ENCODE data around the gene ZNF263. TPM values are rescaled to one million over a fixed set of nuclear protein-coding genes. Genes with fewer than 3 reads are reported as not detected.

ZNF263 gene
- polyA plus RNA-seq, 1 donor (not counting 4 experiments of a cell fraction or from before 2014, with no cell fraction given): 13.9 TPM

DNA sequence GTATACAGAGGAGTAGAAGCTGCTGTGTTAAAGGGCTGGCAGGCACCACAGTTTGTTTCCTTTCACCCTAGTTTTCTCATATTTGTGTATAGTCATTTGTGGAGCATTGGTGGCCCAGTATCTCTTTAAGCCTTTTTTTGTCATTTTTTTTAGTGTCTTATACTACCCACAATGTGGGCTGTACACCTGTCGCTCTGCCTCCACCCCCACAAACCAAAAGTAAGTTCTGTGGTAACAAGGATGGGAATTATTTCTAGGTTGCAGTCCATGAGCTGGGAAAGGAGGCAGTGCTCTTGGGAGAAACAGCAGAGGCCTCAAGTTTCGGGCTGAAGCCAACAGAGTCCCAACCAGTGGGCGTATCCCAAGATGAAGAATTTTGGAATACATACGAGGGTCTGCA is 28.2 kb downstream of the ZNF263 start:
- DNase-seq (ENCODE audit: low read depth, low spot score) (no peak), FAIRE-seq (no peak)
- Histone ChIP-seq H3K27ac (ENCODE audit: control insufficient read depth, insufficient read depth, low read length) (no peak overlapping the region), H3K9me3 (ENCODE audit: control insufficient read depth, low read depth, low read length) (peaks cover 20% of the 10 kb centered on the region), H3K4me2 (ENCODE audit: control insufficient read depth, extremely low read depth, insufficient read depth, low read depth, low read length) (no peak overlapping the region), H3K36me3 (ENCODE audit: control insufficient read depth in 2 of 2, extremely low read depth in 1 of 2, insufficient read depth in 2 of 2, low read length in 2 of 2) (peaks cover 28 to 32% of the 10 kb centered on the region in 2 experiments), H3K4me3 (ENCODE audit: control insufficient read depth in 2 of 3, extremely low read depth in 1 of 3, insufficient read depth in 2 of 3, low read depth in 1 of 3, low read length in 3 of 3) (no peak overlapping the region), H3K27me3 (ENCODE audit: control insufficient read depth, extremely low read depth, insufficient read depth, low read length) (no peaks in the 10 kb centered on the region), H4K20me1 (ENCODE audit: control insufficient read depth, extremely low read depth, insufficient read depth, low read length) (no peaks in the 10 kb centered on the region), H3K9ac (ENCODE audit: control insufficient read depth, extremely low read depth, insufficient read depth, low read length) (no peak overlapping the region), H3K9me1 (ENCODE audit: control insufficient read depth, extremely low read depth, insufficient read depth, low read length) (no peaks in the 10 kb centered on the region), H2AFZ (ENCODE audit: control insufficient read depth, low read length) (no peak overlapping the region), H3K79me2 (ENCODE audit: control insufficient read depth, insufficient read depth, low read length) (peaks cover 3% of the 10 kb centered on the region), H3K4me1 (ENCODE audit: control insufficient read depth, extremely low read depth, insufficient read depth, low read length) (no peaks in the 10 kb centered on the region)
- dilution Hi-C loops (cut with MboI; ENCODE audit: extremely low pct_ligation_motif_present, low sequenced_read_pairs): no loop called here
- TF ChIP-seq, protein P1, sequence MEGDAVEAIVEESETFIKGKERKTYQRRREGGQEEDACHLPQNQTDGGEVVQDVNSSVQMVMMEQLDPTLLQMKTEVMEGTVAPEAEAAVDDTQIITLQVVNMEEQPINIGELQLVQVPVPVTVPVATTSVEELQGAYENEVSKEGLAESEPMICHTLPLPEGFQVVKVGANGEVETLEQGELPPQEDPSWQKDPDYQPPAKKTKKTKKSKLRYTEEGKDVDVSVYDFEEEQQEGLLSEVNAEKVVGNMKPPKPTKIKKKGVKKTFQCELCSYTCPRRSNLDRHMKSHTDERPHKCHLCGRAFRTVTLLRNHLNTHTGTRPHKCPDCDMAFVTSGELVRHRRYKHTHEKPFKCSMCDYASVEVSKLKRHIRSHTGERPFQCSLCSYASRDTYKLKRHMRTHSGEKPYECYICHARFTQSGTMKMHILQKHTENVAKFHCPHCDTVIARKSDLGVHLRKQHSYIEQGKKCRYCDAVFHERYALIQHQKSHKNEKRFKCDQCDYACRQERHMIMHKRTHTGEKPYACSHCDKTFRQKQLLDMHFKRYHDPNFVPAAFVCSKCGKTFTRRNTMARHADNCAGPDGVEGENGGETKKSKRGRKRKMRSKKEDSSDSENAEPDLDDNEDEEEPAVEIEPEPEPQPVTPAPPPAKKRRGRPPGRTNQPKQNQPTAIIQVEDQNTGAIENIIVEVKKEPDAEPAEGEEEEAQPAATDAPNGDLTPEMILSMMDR (optimal IDR thresholded peaks at IDR 0.05 in 1 of 3, IDR thresholded peaks at IDR 0.05 in 1 of 3, conservative IDR thresholded peaks at IDR 0.05 in 1 of 3; ENCODE audit: extremely low read depth in 1 of 3, insufficient read depth in 2 of 3, low read length in 3 of 3): no peak
- no peak for TF ChIP-seq EZH2 (IDR thresholded peaks at IDR 0.05; ENCODE audit: low read length)

DNA sequence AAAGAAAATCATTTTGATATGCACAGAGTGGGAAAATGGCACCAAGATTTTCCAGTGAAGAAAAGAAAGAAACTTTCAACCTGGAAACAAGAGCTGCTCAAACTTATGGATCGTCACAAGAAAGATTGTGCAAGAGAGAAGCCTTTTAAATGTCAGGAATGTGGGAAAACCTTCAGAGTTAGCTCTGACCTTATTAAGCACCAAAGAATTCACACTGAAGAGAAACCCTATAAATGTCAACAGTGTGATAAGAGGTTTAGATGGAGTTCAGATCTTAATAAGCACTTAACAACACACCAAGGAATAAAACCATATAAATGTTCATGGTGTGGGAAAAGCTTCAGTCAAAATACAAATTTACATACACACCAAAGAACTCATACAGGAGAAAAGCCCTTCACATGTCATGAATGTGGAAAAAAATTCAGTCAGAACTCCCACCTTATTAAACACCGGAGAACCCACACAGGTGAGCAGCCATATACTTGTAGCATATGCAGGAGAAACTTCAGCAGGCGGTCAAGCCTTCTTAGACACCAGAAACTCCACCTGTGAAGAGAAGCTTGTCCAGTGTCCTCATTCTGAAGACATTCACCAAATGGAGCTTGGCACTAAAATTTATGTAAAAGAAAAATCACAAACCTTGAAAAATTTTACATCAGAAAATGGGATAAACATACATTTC is 34.2 kb downstream of the ZNF263 start:
- Histone ChIP-seq H3K9me3 (ENCODE audit: control insufficient read depth, low read depth, low read length) (peaks cover 31% of the 10 kb centered on the region), H3K9me1 (ENCODE audit: control insufficient read depth, extremely low read depth, insufficient read depth, low read length) (no peaks in the 10 kb centered on the region), H3K27ac (ENCODE audit: control insufficient read depth, insufficient read depth, low read length) (no peak overlapping the region), H3K4me2 (ENCODE audit: control insufficient read depth, extremely low read depth, insufficient read depth, low read depth, low read length) (no peak overlapping the region), H2AFZ (ENCODE audit: control insufficient read depth, low read length) (no peak overlapping the region), H4K20me1 (ENCODE audit: control insufficient read depth, extremely low read depth, insufficient read depth, low read length) (no peaks in the 10 kb centered on the region), H3K36me3 (ENCODE audit: control insufficient read depth in 2 of 2, extremely low read depth in 1 of 2, insufficient read depth in 2 of 2, low read length in 2 of 2) (peaks cover 23 to 35% of the 10 kb centered on the region in 2 experiments), H3K79me2 (ENCODE audit: control insufficient read depth, insufficient read depth, low read length) (no peaks in the 10 kb centered on the region), H3K4me1 (ENCODE audit: control insufficient read depth, extremely low read depth, insufficient read depth, low read length) (no peaks in the 10 kb centered on the region), H3K9ac (ENCODE audit: control insufficient read depth, extremely low read depth, insufficient read depth, low read length) (no peak overlapping the region), H3K4me3 (ENCODE audit: control insufficient read depth in 2 of 3, extremely low read depth in 1 of 3, insufficient read depth in 2 of 3, low read depth in 1 of 3, low read length in 3 of 3) (no peak overlapping the region), H3K27me3 (ENCODE audit: control insufficient read depth, extremely low read depth, insufficient read depth, low read length) (no peaks in the 10 kb centered on the region)
- no peak for TF ChIP-seq EZH2 (IDR thresholded peaks at IDR 0.05; ENCODE audit: low read length)
- DNase-seq (ENCODE audit: low read depth, low spot score) (no peak), FAIRE-seq (no peak)
- dilution Hi-C loops (cut with MboI; ENCODE audit: extremely low pct_ligation_motif_present, low sequenced_read_pairs): no loop called here

DNA sequence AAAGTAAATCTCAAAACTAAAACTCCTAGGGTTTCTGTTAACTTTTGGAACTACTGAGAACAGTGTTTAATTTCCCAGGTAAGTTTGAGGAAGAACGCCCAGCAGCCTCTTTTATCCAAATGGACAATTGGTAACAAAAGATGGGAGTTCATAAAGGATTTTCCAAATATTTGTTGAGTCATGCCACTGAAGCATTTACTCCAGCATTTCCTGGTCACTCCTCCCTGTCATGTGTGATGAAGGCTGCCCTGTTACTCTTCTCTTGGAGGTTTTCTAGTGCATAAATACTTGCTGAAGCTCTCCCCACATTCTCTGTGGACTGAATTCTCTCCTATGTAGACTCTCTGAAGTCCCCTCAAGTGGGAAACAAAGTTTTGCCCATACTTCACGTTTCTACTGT is 38.5 kb downstream of the ZNF263 start:
- no peaks in the 10 kb centered on the region for H3K9me1 ChIP-seq (ENCODE audit: control insufficient read depth, extremely low read depth, insufficient read depth, low read length)
- no peak overlapping the region for H3K4me3 ChIP-seq (ENCODE audit: control insufficient read depth in 2 of 3, extremely low read depth in 1 of 3, insufficient read depth in 2 of 3, low read depth in 1 of 3, low read length in 3 of 3)
- H3K79me2 ChIP-seq (ENCODE audit: control insufficient read depth, insufficient read depth, low read length): no peaks in the 10 kb centered on the region
- H3K36me3 ChIP-seq (ENCODE audit: control insufficient read depth in 2 of 2, extremely low read depth in 1 of 2, insufficient read depth in 2 of 2, low read length in 2 of 2): peaks cover 5 to 15% of the 10 kb centered on the region in 2 experiments
- H3K27me3 ChIP-seq (ENCODE audit: control insufficient read depth, extremely low read depth, insufficient read depth, low read length): no peaks in the 10 kb centered on the region
- no peak overlapping the region for H3K27ac ChIP-seq (ENCODE audit: control insufficient read depth, insufficient read depth, low read length)
- DNase-seq (ENCODE audit: low read depth, low spot score) (no peak), FAIRE-seq (no peak)
- no peak overlapping the region for H3K4me2 ChIP-seq (ENCODE audit: control insufficient read depth, extremely low read depth, insufficient read depth, low read depth, low read length)
- no peak overlapping the region for H3K9ac ChIP-seq (ENCODE audit: control insufficient read depth, extremely low read depth, insufficient read depth, low read length)
- dilution Hi-C loops (cut with MboI; ENCODE audit: extremely low pct_ligation_motif_present, low sequenced_read_pairs): no loop called here
- no peaks in the 10 kb centered on the region for H4K20me1 ChIP-seq (ENCODE audit: control insufficient read depth, extremely low read depth, insufficient read depth, low read length)
- TF ChIP-seq, protein P1 (optimal IDR thresholded peaks at IDR 0.05 in 1 of 3, IDR thresholded peaks at IDR 0.05 in 1 of 3, conservative IDR thresholded peaks at IDR 0.05 in 1 of 3; ENCODE audit: extremely low read depth in 1 of 3, insufficient read depth in 2 of 3, low read length in 3 of 3): no peak
- TF ChIP-seq EZH2 (IDR thresholded peaks at IDR 0.05; ENCODE audit: low read length): no peak
- no peaks in the 10 kb centered on the region for H3K4me1 ChIP-seq (ENCODE audit: control insufficient read depth, extremely low read depth, insufficient read depth, low read length)
- H2AFZ ChIP-seq (ENCODE audit: control insufficient read depth, low read length): no peak overlapping the region
- peaks cover 20% of the 10 kb centered on the region for H3K9me3 ChIP-seq (ENCODE audit: control insufficient read depth, low read depth, low read length)
